Measurements from ENCODE around the gene PKIB. TPM values are rescaled to one million over a fixed set of nuclear protein-coding genes. Genes with fewer than 3 reads are reported as not detected.
A peak's percentile ranks its signal among the peaks of the same experiment; 100 is the strongest.

The PKIB gene, protein sequence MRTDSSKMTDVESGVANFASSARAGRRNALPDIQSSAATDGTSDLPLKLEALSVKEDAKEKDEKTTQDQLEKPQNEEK
- polyA plus RNA-seq: 10 to 100 TPM in 3 of 4 donors, 1 to 10 TPM in 1; 6.5 to 80.5 (median 54.9) TPM
- long read RNA-seq, donor 1, transcript PKIB-205 (5 exons, 1,398 nt): major isoform, 49 of 74 reads
- long read RNA-seq, donor 1, partial matches to known transcripts: 8 of 74 reads
- long read RNA-seq, donor 1, other reads (novel, unspliced or antisense): 11 of 74 reads
- long read RNA-seq, donor 2, partial matches to known transcripts: 0 of 8 reads
- long read RNA-seq, donor 2, other reads (novel, unspliced or antisense): 0 of 8 reads
- long read RNA-seq, donor 3, transcript PKIB-205 (5 exons, 1,398 nt): major isoform, 9 of 10 reads
- long read RNA-seq, donor 3, partial matches to known transcripts: 0 of 10 reads
- long read RNA-seq, donor 3, other reads (novel, unspliced or antisense): 0 of 10 reads
- long read RNA-seq, donor 4: 0 reads
- long read RNA-seq, donor 5, transcript PKIB-205 (5 exons, 1,398 nt): major isoform, 10 of 11 reads
- long read RNA-seq, donor 5, partial matches to known transcripts: 0 of 11 reads
- long read RNA-seq, donor 5, other reads (novel, unspliced or antisense): 0 of 11 reads
- long read RNA-seq, donor 6, transcript PKIB-205 (5 exons, 1,398 nt): major isoform, 11 of 15 reads
- long read RNA-seq, donor 6, partial matches to known transcripts: 0 of 15 reads
- long read RNA-seq, donor 6, other reads (novel, unspliced or antisense): 0 of 15 reads
- long read RNA-seq, donor 7: 0 reads
- long read RNA-seq, donor 8: 0 reads
- long read RNA-seq, donor 9, partial matches to known transcripts: 0 of 2 reads
- long read RNA-seq, donor 9, other reads (novel, unspliced or antisense): 0 of 2 reads
- long read RNA-seq, donor 10, transcript PKIB-205 (5 exons, 1,398 nt): major isoform, 11 of 13 reads
- long read RNA-seq, donor 10, partial matches to known transcripts: 0 of 13 reads
- long read RNA-seq, donor 10, other reads (novel, unspliced or antisense): 0 of 13 reads

DNA sequence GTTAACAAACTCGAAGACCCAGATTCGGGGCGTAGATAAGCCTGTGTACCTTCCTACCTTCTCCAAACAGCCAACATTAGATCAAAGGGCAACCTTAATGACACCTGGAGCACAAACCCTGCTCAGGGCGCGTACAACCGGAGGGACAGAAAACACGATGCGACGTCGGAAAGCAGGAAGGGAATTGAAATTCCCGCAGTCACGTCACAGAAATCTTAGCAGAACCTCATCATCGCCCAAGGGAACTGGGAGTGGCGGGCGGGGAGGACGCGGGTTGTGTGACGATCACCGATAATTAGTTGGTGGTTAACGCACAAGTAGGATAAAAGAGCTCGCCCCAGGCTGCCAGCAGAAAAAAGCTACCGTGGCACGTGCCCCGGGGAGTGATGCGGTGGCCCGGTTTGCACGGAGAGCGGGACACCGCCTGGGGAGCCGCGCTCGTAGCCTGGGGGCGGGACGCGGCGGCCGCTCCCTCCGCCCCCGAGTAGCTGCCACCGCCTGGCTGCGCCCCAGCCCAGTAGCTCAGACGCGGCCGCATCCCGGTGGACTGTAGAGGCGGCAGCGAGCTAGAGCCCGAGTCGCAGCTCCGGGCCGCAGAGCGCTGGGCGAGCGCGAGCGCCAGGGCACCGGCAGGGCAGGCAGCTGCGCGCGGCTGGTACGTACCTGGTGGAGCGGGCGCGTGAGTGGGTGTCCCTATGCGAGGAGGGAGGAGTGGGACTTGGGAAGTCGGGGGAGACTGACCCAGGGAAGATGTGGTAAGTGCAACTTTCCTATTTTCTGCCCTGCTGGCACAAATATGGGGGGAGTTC is at the start of gene PKIB:
TSS of gene PKIB (plus strand) at position 525 of the 809 bp plus-strand sequence. CDS start 107,390 bp downstream, outside the sequence.
- 0 to 2% (median 1%) methylated on average over 56 to 66 of the region's 66 CpGs for WGBS, 3 donors
- Histone ChIP-seq H3K27me3 (ENCODE audit: control insufficient read depth in 3 of 3, insufficient read depth in 3 of 3, low read length in 3 of 3) (peaks cover 0 to 11% (median 0%) of the 10 kb centered on the region in 3 donors), H3K36me3 (ENCODE audit: control insufficient read depth in 3 of 3, insufficient read depth in 2 of 3, low read depth in 1 of 3, low read length in 3 of 3) (no peaks in the 10 kb centered on the region), H3K27ac (ENCODE audit: low read depth in 1 of 3, low read length in 2 of 3) (peak within 1 kb of the TSS; percentile 38 to 82 (median 78)), H3K9me3 (ENCODE audit: control insufficient read depth in 2 of 2, insufficient read depth in 1 of 2, low read depth in 1 of 2, low read length in 1 of 2) (no peaks in the 10 kb centered on the region), H3K4me1 (ENCODE audit: control insufficient read depth in 3 of 3, insufficient read depth in 2 of 3, low read depth in 1 of 3, low read length in 2 of 3) (peaks cover 0 to 8% (median 0%) of the 10 kb centered on the region in 3 donors), H3K4me3 (ENCODE audit: low read depth in 1 of 3, low read length in 3 of 3) (peak within 1 kb of the TSS; percentile 38 to 81 (median 52))
- FAIRE-seq (no peak), DNase-seq (peak; percentile 87 to 92)

DNA sequence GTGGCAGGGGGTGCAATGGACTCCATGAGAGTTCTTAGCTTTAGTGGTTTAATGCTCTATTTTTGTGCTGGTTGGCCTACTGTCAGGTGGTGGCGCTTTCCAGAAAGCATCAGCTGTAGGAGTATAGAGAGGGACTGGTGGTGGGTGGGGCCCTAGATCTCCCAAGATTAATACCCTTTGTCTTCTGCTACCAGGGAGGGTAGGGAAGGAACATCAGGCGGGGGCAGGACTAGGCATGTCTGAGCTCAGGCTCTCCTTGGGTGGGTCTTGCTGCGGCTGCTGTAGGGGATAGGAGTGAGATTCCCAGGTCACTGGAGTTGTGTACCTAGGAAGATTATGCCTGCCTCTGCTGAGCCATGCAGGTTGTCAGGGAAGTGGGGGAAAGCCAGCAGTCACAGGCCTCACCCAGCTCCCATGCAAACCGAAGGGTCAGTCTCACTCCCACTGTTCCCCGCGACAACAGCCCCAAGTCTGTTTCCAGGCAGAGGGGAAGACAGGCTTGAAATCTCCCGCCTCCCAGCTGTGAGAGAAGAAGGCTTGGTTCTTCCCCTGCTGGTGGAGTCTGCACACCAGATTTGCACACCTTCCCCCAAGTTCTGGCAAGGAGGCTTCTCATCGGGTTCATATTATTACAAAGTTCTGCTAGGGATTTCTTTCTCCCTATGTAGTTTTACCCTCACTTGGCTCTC is 46.7 kb upstream of the PKIB start:
- WGBS, 3 donors: 88 to 94% (median 91%) methylated on average over 8 of the region's 8 CpGs
- peaks cover 0 to 3% (median 0%) of the 10 kb centered on the region in 3 donors for H3K4me1 ChIP-seq (ENCODE audit: control insufficient read depth in 3 of 3, insufficient read depth in 2 of 3, low read depth in 1 of 3, low read length in 2 of 3)
- H3K27me3 ChIP-seq (ENCODE audit: control insufficient read depth in 3 of 3, insufficient read depth in 3 of 3, low read length in 3 of 3): no peaks in the 10 kb centered on the region
- no peak for FAIRE-seq
- no peaks in the 10 kb centered on the region for H3K36me3 ChIP-seq (ENCODE audit: control insufficient read depth in 3 of 3, insufficient read depth in 2 of 3, low read depth in 1 of 3, low read length in 3 of 3)
- no peak overlapping the region for H3K27ac ChIP-seq (ENCODE audit: low read depth in 1 of 3, low read length in 2 of 3)
- H3K4me3 ChIP-seq (ENCODE audit: low read depth in 1 of 3, low read length in 3 of 3): no peak overlapping the region
- peaks cover 0 to 5% of the 10 kb centered on the region in 2 donors for H3K9me3 ChIP-seq (ENCODE audit: control insufficient read depth in 2 of 2, insufficient read depth in 1 of 2, low read depth in 1 of 2, low read length in 1 of 2)
- no peak for DNase-seq

DNA sequence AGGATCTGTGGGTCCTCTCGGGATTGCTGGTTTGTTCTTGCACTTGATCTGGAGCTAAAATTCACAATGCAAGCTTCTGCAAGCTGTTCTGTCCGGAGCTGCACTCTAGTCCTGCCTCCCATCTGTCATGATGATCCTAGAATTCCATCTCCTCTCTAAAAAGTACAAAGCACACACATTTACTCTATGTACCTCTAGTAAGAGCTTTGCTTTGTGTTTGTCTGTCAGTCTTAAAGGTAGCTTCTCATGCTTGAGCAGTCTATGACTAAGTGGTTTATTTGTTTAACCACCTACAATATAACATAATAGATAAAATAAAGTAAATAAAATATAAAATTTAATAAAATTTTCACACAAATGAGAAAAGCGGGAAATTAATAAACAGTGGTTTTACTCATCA is 46.0 kb upstream of the PKIB start:
- no peak for FAIRE-seq
- no peak overlapping the region for H3K27ac ChIP-seq (ENCODE audit: low read depth in 1 of 3, low read length in 2 of 3)
- WGBS, 3 donors: 85 to 92% (median 90%) methylated on average over 3 of the region's 3 CpGs

DNA sequence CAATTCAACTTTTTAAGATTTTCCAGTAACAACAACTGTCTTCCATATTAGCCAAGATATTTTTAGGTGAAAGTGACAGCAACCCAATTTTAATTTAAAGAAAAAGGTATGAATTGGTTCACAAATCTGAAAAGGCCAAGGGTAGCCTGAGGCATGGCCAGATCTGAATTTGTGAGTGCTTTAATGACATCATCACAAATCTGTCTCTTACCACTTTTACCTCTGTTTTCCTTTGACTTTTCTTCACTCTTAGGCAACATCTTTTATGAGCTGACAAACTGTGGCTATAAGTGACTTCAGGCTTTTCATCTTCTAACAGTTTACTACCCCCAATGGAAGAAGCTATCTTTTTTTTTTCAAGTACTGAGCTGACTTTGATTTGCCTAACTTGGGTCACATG is 44.5 kb upstream of the PKIB start:
- Histone ChIP-seq H3K27me3 (ENCODE audit: control insufficient read depth in 3 of 3, insufficient read depth in 3 of 3, low read length in 3 of 3) (no peaks in the 10 kb centered on the region), H3K27ac (ENCODE audit: low read depth in 1 of 3, low read length in 2 of 3) (no peak overlapping the region), H3K4me3 (ENCODE audit: low read depth in 1 of 3, low read length in 3 of 3) (no peak overlapping the region), H3K36me3 (ENCODE audit: control insufficient read depth in 3 of 3, insufficient read depth in 2 of 3, low read depth in 1 of 3, low read length in 3 of 3) (no peaks in the 10 kb centered on the region), H3K4me1 (ENCODE audit: control insufficient read depth in 3 of 3, insufficient read depth in 2 of 3, low read depth in 1 of 3, low read length in 2 of 3) (peaks cover 0 to 14% (median 2%) of the 10 kb centered on the region in 3 donors), H3K9me3 (ENCODE audit: control insufficient read depth in 2 of 2, insufficient read depth in 1 of 2, low read depth in 1 of 2, low read length in 1 of 2) (peaks cover 0 to 5% of the 10 kb centered on the region in 2 donors)
- no peak for DNase-seq
- no peak for FAIRE-seq

More for the DNA sequence above, 46.0 kb upstream of the PKIB start:
- Histone ChIP-seq H3K4me3 (ENCODE audit: low read depth in 1 of 3, low read length in 3 of 3) (no peak overlapping the region), H3K36me3 (ENCODE audit: control insufficient read depth in 3 of 3, insufficient read depth in 2 of 3, low read depth in 1 of 3, low read length in 3 of 3) (no peaks in the 10 kb centered on the region), H3K27me3 (ENCODE audit: control insufficient read depth in 3 of 3, insufficient read depth in 3 of 3, low read length in 3 of 3) (no peaks in the 10 kb centered on the region), H3K9me3 (ENCODE audit: control insufficient read depth in 2 of 2, insufficient read depth in 1 of 2, low read depth in 1 of 2, low read length in 1 of 2) (peaks cover 0 to 5% of the 10 kb centered on the region in 2 donors), H3K4me1 (ENCODE audit: control insufficient read depth in 3 of 3, insufficient read depth in 2 of 3, low read depth in 1 of 3, low read length in 2 of 3) (peaks cover 0 to 10% (median 2%) of the 10 kb centered on the region in 3 donors)
- no peak for DNase-seq

DNA sequence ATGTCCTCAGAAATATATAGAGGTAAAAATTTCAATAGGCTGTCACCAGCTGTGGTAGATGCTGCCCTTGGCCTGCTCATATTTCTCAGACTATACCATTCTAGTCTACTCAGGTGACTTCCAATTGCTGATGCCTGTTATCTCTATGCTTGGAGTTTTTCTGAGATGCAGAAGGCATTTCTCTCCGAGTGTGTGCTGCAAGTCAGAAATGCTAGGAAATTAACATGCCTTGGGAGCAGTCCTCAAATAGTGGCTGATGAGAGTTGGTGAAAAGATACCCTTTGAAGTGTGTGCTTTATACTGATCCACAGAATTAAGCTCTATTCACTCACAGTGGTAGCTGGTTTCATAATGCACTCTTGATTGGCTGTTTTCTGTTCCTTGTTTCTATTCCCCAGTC is 43.2 kb upstream of the PKIB start:
- Histone ChIP-seq H3K9me3 (ENCODE audit: control insufficient read depth in 2 of 2, insufficient read depth in 1 of 2, low read depth in 1 of 2, low read length in 1 of 2) (peaks cover 0 to 5% of the 10 kb centered on the region in 2 donors), H3K27ac (ENCODE audit: low read depth in 1 of 3, low read length in 2 of 3) (no peak overlapping the region), H3K4me1 (ENCODE audit: control insufficient read depth in 3 of 3, insufficient read depth in 2 of 3, low read depth in 1 of 3, low read length in 2 of 3) (peaks cover 0 to 14% (median 2%) of the 10 kb centered on the region in 3 donors), H3K4me3 (ENCODE audit: low read depth in 1 of 3, low read length in 3 of 3) (no peak overlapping the region), H3K27me3 (ENCODE audit: control insufficient read depth in 3 of 3, insufficient read depth in 3 of 3, low read length in 3 of 3) (no peaks in the 10 kb centered on the region), H3K36me3 (ENCODE audit: control insufficient read depth in 3 of 3, insufficient read depth in 2 of 3, low read depth in 1 of 3, low read length in 3 of 3) (no peaks in the 10 kb centered on the region)
- FAIRE-seq: no peak
- no peak for DNase-seq
- WGBS, 3 donors: 76 to 92% (median 82%) methylated on average over 1 of the region's 1 CpG

DNA sequence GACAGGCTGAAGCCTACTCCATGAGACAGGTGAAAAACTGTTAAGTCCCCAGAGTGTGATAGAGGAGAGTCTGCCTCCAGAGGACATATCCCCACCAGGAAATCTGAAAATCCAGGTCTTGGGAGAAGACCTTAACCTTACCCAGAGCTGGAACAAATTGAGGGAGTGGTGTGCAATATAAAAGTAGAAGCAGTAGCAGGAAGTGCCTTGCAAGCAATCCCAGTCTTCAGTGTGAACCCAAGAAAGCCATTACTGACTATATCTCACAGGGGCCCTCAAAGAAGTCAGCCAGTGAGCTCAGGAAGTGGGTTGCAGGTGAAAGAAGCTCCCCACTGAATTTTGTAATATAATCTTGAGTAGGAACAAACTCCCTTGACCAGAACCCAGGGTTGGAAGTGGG is 41.9 kb upstream of the PKIB start:
- H3K36me3 ChIP-seq (ENCODE audit: control insufficient read depth in 3 of 3, insufficient read depth in 2 of 3, low read depth in 1 of 3, low read length in 3 of 3): no peaks in the 10 kb centered on the region
- no peaks in the 10 kb centered on the region for H3K27me3 ChIP-seq (ENCODE audit: control insufficient read depth in 3 of 3, insufficient read depth in 3 of 3, low read length in 3 of 3)
- peaks cover 0 to 14% (median 2%) of the 10 kb centered on the region in 3 donors for H3K4me1 ChIP-seq (ENCODE audit: control insufficient read depth in 3 of 3, insufficient read depth in 2 of 3, low read depth in 1 of 3, low read length in 2 of 3)
- peak; percentile 37 to 42 for DNase-seq
- no peak overlapping the region for H3K4me3 ChIP-seq (ENCODE audit: low read depth in 1 of 3, low read length in 3 of 3)
- H3K9me3 ChIP-seq (ENCODE audit: control insufficient read depth in 2 of 2, insufficient read depth in 1 of 2, low read depth in 1 of 2, low read length in 1 of 2): no peaks in the 10 kb centered on the region
- FAIRE-seq: no peak
- H3K27ac ChIP-seq (ENCODE audit: low read depth in 1 of 3, low read length in 2 of 3): peak overlapping the region in 2 of 3 donors; percentile 5 to 15

DNA sequence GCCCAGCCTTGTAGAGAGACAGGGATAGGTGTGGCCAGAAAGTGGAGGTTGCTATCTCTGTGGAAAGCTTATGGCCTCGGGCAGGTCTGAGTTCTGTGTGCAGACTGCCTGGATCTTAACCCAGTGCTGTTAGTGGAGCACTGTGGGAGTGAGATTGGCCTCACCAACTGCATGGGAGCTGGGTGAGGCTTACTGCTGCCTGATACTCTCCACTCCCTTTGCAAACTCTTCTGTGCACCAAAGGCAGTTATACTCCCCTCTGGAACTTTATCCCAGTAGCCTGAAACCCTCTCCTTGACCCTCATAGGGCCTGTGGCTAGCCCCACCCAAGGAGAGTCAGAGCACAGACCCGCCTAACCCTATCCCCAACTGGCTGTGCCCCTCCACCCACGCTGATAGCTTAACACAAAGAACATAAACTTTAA is 41.4 kb upstream of the PKIB start:
- 28 to 57% (median 48%) methylated on average over 3 of the region's 3 CpGs for WGBS, 3 donors
- H3K4me1 ChIP-seq (ENCODE audit: control insufficient read depth in 3 of 3, insufficient read depth in 2 of 3, low read depth in 1 of 3, low read length in 2 of 3): peaks cover 0 to 14% (median 2%) of the 10 kb centered on the region in 3 donors
- H3K36me3 ChIP-seq (ENCODE audit: control insufficient read depth in 3 of 3, insufficient read depth in 2 of 3, low read depth in 1 of 3, low read length in 3 of 3): no peaks in the 10 kb centered on the region
- H3K27me3 ChIP-seq (ENCODE audit: control insufficient read depth in 3 of 3, insufficient read depth in 3 of 3, low read length in 3 of 3): no peaks in the 10 kb centered on the region
- no peak overlapping the region for H3K4me3 ChIP-seq (ENCODE audit: low read depth in 1 of 3, low read length in 3 of 3)
- no peak for FAIRE-seq
- peak overlapping the region in 2 of 3 donors; percentile 5 to 15 for H3K27ac ChIP-seq (ENCODE audit: low read depth in 1 of 3, low read length in 2 of 3)
- DNase-seq: peak; percentile 28 to 39
- no peaks in the 10 kb centered on the region for H3K9me3 ChIP-seq (ENCODE audit: control insufficient read depth in 2 of 2, insufficient read depth in 1 of 2, low read depth in 1 of 2, low read length in 1 of 2)
